GM19467 (cell line): ENCODE measurements around the gene NDUFA7.
A peak's percentile ranks its signal among the peaks of the same experiment; 100 is the strongest.
"Not testable (repeated sequence)": the region's sequence is repeated elsewhere in the genome, so short reads cannot be mapped to it uniquely, and the experiment has no call there.

ENCODE experiments used
- ATAC-seq: cut with Tn5 transposase; IDR thresholded peaks from one replicate; pipeline ENCODE4 v1.9.1; 2021; ENCODE audit warnings: mild to moderate bottlenecking, moderate library complexity; ENCODE audit not compliant: unreplicated experiment

The NDUFA7 gene

GRCh38 chr19:8320564-8321066, 560 bp downstream of the NDUFA7 start:
- ATAC-seq = no peak

DNA sequence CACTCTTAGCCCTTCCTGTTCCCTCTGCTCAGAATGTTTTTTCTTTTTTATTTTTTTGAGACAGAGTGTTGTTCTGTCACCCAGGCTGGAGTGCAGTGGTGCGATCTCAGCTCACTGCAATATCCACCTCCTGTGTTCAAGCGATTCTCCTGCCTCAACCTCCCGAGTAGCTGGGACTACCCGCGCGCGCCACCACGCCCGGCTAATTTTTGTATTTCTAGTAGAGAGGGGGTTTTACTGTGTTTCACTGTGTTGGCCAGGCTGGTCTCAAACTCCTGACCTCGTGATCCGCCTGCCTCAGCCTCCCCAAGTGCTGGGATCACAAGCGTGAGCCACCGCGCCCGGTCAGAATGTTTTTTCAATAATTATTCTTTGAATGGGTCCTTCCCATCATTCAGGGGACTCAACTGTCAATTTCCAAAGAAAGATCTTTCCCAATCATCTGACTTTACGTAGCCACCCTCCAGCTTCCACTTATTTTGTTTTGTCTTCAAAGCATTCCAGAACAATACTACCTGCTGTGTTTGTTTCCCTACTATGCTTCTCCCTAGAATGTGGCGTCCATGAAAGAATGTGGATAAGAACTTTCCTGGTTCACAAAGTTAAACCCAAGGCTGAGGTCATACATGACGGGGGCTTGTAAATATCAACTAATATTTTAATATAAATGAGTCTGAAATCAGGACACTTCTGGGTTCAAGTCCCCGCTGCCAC, 1.2 kb downstream of the NDUFA7 start:
- no peak for ATAC-seq

DNA sequence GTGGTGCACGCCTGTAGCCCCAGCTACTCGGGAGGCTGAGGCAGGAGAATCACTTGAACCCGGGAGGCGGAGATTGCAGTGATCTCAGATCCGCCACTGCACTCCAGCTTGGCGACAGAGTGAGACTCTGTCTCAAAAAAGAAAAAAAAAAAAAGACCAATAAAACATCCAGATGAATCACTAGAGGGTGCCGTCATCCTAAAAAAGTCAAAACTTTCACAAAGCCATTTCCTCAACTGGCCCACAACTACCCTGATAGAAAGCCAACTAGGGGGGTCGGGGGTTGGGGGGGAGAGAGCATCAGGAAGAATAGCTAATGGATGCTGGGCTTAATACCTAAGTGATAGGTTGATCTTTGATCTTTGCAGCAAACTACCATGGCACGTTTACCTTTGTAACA, 2.3 kb downstream of the NDUFA7 start:
- ATAC-seq = not testable (repeated sequence)

- ATAC-seq = no peak
Measured at GRCh38 chr19:8316351-8317125, 4.6 kb downstream of the NDUFA7 start.

GRCh38 chr19:8314981-8315640, 6.1 kb downstream of the NDUFA7 start:
- not testable (repeated sequence) for ATAC-seq

- no peak for ATAC-seq
Measured at GRCh38 chr19:8311461-8312260, 9.5 kb downstream of the NDUFA7 start.

- ATAC-seq = no peak
Measured at GRCh38 chr19:8310342-8311055, 10.7 kb downstream of the NDUFA7 start.

DNA sequence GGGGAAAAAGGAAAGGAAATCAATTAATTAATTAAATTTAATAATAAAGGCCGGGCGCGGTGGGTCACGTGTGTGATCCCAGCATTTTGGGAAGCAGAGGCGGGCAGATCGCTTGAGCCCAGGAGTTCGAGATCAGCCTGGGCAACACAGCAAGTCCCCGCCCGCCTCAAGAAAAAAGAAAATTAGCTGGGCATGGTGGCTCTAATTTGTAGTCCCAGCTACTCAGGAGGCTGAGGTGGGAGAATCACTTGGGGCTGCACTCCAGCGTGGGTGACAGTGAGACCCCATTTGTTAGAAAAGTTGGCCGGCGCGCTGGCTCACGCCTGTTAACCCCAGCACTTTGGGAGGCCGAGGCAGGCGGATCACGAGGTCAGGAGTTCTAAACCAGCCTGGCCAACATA, 12.3 kb downstream of the NDUFA7 start:
- ATAC-seq = no peak

DNA sequence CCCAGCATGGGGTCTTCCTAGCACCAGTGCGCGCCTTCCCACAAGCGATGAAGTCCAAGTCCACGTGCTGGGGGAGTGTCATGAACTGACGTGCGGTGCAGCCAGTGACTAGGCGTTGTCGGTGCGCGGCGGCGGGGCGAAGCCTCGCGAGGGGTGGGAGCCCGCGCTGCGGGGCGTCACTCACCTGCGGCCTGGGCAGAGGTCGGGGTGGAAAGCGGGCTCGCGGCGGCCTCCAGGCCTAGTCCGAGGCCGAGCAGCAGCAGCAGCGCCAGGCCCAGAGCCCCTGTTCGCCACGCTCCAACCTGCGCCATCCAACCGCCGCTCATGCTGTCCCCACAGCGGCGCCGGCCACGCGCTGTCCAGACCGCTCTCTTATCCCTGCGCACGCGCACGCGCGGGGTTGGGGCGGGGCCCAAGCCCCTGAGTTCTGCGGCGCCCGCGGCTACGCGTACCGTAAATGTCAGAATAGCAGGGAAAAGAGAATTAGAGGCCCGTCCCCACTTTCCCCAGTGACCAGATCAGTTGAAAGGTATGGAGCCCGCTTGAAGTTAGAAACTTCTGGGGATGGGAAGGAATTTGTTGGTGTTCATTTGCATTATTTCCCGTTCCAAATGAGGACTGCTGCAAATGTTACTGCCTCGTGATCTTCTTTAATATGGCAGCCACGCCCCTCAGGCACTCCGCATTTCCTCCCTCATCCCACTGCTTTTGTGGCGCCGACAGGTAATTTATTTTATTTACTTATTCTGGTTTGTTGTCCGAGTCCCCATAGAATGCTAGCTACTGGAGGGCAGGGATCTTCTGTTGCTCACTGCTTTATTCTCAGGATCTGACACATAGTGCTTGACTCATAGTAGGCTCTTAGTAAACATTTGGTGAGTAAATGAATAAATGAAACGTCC, 13.0 kb downstream of the NDUFA7 start, which contains the start of gene CD320:
TSS of gene CD320 (minus strand) at position 394 of the 902 bp plus-strand sequence. CDS start at position 326, 68 bp downstream.
- peak; percentile 78 for ATAC-seq

DNA sequence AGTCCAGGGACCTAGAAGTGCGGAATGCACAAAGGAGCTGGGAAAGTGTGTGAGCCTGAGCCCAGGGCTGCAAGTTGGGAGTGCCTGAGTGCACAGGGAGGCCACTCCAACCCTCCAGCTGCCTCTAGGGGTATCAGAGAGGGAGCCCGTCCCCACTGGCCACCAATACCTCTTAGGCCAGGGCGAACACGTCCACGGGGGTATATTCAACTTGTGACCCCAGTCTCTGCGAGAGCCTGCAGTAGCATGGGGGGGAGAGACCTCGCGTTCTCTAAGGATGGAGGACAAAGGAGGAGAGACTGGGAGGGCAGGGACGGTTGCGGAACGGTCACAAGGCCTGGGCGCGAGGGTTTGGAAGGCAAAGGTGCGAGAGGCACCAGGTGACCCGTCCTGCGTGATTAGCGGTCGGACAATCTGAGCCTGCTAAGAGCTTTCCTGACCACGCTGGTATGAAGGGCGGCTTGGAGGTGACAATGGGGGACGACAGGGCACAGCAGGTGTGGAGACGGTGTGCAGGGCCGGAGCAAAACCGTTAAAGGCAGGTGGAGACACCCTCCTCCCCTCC, 13.7 kb downstream of the NDUFA7 start:
- no peak for ATAC-seq

DNA sequence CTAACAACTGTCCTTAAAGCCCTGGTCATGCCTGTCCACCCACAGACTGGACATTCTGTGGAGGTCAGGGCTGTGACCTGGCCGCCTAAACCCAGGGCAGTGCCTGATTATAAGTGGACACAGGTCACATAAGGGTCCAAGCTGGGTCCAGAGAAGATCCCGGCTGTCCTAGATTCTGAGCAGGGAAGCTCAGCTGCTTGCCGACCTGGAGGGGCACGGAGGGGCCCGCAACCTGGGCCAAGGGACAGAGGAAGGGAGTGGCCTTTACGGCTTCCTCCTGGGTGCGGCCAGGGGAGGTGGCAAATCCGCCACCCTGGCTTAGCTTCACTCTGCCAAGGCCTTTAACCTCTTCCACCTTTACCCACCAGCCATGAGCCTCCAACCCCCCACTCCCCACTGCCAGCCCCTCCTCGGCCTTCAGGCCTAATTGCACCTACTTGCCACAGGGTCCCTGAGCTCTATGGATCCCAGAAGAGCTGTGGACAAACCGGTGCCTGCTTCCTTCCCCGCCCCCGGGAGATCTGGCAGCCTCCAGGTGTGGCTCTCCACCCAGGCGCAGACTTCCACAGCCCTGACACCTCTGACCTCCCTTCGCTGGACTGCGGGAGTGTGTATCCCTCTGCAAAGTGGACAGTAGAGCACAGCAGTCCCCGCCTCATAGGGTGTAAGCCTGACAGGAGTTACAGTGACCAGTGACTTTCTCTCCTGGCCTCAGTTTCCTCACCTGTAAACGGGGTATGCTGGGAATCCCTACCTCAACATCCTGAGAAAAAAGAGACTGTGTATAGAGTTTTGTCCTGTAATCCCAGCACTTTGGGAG, 14.7 kb downstream of the NDUFA7 start:
- no peak for ATAC-seq

DNA sequence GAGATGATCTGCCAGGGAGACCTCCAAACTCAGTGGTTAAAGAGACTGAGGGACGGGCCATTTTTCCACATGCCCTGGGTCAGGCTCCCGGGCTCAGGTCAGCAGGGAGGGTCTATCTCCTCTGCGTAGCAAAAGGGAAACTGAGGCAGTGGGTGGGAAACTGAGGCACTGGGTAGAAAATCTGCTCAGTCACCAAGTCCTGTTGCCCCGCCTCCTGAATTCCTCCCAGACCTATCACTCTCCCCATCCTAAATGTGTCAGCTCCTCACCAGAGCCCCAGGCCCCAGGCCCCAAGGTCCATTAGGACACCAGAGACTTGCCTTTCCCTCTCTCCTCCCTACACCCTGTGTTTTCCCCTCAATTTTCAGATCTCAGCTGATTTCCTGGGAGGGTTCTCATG, 15.4 kb downstream of the NDUFA7 start:
- ATAC-seq = no peak

DNA sequence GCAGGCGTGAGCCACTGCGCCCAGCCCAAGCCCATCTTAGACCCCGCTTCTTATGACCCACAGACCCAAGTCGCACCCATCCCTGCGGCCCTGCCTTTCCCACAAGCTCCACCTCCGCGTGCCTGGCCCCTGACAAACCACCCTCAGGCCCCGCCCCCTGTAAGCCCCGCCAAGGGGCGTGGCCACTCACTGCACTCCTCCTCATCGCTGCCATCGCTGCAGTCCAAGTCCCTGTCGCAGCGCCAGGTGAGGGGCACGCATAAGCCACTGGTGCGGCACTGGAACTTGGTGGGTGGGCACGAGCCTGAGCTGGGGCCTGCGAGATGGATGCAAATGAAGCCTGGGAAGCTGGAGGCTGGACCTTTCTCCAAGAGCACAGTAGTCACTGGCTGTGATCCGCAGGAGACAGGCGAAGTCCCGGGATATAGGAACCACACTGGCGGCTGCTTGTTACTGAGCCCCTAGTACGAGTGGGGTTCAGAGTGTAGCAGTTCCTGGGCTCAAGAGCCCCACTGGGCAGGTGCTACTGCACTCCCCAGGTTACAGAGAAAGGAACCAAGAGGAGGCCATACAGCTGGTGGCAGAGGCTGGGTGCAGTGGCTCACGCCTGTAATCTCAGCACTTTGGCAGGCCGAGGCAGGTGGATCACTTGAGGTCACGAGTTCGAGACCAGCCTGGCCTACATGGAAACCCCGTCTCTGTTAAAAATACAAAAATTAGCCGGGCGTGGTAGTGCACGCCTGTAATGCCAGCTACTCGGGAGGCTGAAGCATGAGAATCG, 16.1 kb downstream of the NDUFA7 start:
- ATAC-seq = no peak

DNA sequence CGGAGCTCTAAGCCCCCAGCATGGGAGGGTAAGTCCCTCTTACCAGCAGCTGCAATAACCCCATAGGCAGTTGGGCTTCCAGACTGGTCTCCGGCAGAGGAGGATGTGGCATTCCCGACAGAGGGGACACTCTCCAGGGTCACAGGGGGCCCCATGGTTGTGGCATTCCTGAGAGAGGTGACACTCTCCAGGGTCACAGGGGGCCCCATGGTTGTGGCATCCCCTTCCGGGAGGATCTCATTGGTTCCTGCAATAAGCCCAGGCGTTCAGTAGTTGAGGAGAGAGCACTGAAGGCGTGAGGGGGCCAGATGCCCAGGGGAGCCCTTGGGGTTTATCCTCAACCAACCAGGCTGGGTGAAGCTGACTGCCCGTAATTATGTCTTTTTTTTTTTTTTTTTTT, 18.4 kb downstream of the NDUFA7 start:
- ATAC-seq = no peak

- no peak for ATAC-seq
Measured at GRCh38 chr19:8302357-8302691, 18.9 kb downstream of the NDUFA7 start.

- not testable (repeated sequence) for ATAC-seq
Measured at GRCh38 chr19:8291337-8291736, 29.8 kb downstream of the NDUFA7 start.

- not testable (repeated sequence) for ATAC-seq
Measured at GRCh38 chr19:8276508-8276907, 44.7 kb downstream of the NDUFA7 start.
